Measurements from ENCODE around the gene FAM222A. TPM values are rescaled to one million over a fixed set of nuclear protein-coding genes. Genes with fewer than 3 reads are reported as not detected.

FAM222A gene
- total RNA-seq, 1 experiment from 2014 or later = 2.8 TPM

DNA sequence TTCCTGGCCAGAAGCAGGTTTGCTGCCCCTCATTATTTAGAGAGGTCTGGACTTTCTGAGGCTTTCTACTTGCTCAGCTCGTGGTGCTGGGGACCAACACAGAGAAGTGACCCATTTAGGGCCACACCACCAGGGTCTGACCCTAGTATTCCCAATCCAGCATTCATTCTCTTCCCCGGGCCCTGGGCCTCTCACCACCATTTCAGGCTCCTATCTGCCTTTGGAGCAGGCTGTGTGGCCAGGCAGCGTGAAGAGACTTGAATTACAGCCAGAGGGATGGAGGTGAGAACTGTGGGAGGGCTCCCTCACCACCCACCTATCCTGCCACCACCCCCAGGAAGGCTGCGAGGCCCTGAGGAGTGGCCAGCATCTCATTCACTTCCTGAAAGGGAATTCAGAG lies 24.6 kb downstream of the FAM222A start:
- H4K20me1 ChIP-seq (ENCODE audit: control insufficient read depth, insufficient read depth, insufficient read length) = no peaks in the 10 kb centered on the region
- Mint-ChIP-seq H3K36me3 (ENCODE audit: insufficient read depth in 1 of 3, low read depth in 3 of 3) (no peaks in the 10 kb centered on the region), H3K27me3 (ENCODE audit: low read depth) (peaks cover 21% of the 10 kb centered on the region), H3K27ac (peak overlapping the region in 1 of 3 experiments; percentile 65; a peak in 1 of 7 replicates), H3K9me3 (no peaks in the 10 kb centered on the region; a peak in 1 of 5 replicates), H3K4me3 (no peak overlapping the region), H3K4me1 (peaks cover 29 to 47% of the 10 kb centered on the region in 2 experiments)
- H3K23me2 ChIP-seq (ENCODE audit: insufficient read length, low read depth, low read length, poor library complexity, severe bottlenecking) = no peaks in the 10 kb centered on the region
- no peak overlapping the region for H2BK120ac ChIP-seq (ENCODE audit: low read depth, low read length, poor library complexity, severe bottlenecking)
- no peak overlapping the region for H2BK20ac ChIP-seq (ENCODE audit: low read depth, low read length, poor library complexity, severe bottlenecking)
- no peak overlapping the region for H3K9ac ChIP-seq (ENCODE audit: extremely low read depth, insufficient read length, low read length)
- no peak overlapping the region for H2AK5ac ChIP-seq (ENCODE audit: insufficient read length, low read length)
- H3K79me2 ChIP-seq (ENCODE audit: insufficient read depth, low read length) = no peaks in the 10 kb centered on the region
- H3K27me3 ChIP-seq (ENCODE audit: insufficient read depth, low read length) = no peaks in the 10 kb centered on the region
- no peak overlapping the region for H2BK15ac ChIP-seq (ENCODE audit: low read depth, low read length)
- DNase-seq = no peak
- H3K23ac ChIP-seq (ENCODE audit: insufficient read length, low read depth, low read length) = no peak overlapping the region
- H3T11ph ChIP-seq (ENCODE audit: low read length) = no peak overlapping the region
- no peak overlapping the region for H3K56ac ChIP-seq (ENCODE audit: insufficient read length, low read depth, low read length)
- H4K91ac ChIP-seq (ENCODE audit: insufficient read length, low read depth, low read length) = no peak overlapping the region
- H3K4ac ChIP-seq (ENCODE audit: low read depth, low read length) = no peak overlapping the region
- H3K9me3 ChIP-seq (ENCODE audit: control insufficient read depth, low read depth, low read length) = no peaks in the 10 kb centered on the region
- no peak overlapping the region for H2BK5ac ChIP-seq (ENCODE audit: insufficient read length, low read length)
- no peak overlapping the region for H3K14ac ChIP-seq (ENCODE audit: insufficient read depth, low read length)
- no peaks in the 10 kb centered on the region for H3K79me1 ChIP-seq (ENCODE audit: insufficient read depth, low read depth, low read length, poor library complexity, severe bottlenecking)
- H3K4me2 ChIP-seq (ENCODE audit: insufficient read depth, insufficient read length, low read length) = no peak overlapping the region
- WGBS (ENCODE audit: extremely low coverage, insufficient read length, low lambda C conversion rate) = no CpG with 5 or more reads among the region's 4 CpGs
- H4K8ac ChIP-seq (replicated peaks; ENCODE audit: insufficient read length, low read depth, low read length) = no peak overlapping the region
- TF ChIP-seq CTCF (conservative IDR thresholded peaks at IDR 0.05) = no peak
- no peak overlapping the region for H2BK12ac ChIP-seq (ENCODE audit: insufficient read length, low read depth, low read length)
- no peaks in the 10 kb centered on the region; the same call in 1 of the 2 replicates for H3K4me1 ChIP-seq (ENCODE audit: insufficient read depth, low read length)
- no peak overlapping the region for H3K18ac ChIP-seq (ENCODE audit: insufficient read length, low read depth, low read length)
- H3K27ac ChIP-seq (ENCODE audit: insufficient read length, low read depth, low read length) = no peak overlapping the region
- no peak overlapping the region for H2AFZ ChIP-seq (ENCODE audit: low read length)
- no peak overlapping the region for H4K5ac ChIP-seq (ENCODE audit: insufficient read length, low read depth, low read length)

All from H9 (cell line).